Measurements from ENCODE around the gene ELAC1. TPM values are rescaled to one million over a fixed set of nuclear protein-coding genes. Genes with fewer than 3 reads are reported as not detected.

Gene ELAC1
- total RNA-seq, 2 experiments from 2014 or later: 1.5 to 4.2 TPM

GRCh38 chr18:51013259-51013658 lies 45.4 kb downstream of the ELAC1 start:
- no peak for DNase-seq (ENCODE audit: low spot score)
- no peak overlapping the region for H3K4me3 ChIP-seq (ENCODE audit: low read depth, low read length, poor library complexity, severe bottlenecking)
- no peaks in the 10 kb centered on the region for H4K20me1 ChIP-seq (ENCODE audit: insufficient read depth, low read length)
- H2AFZ ChIP-seq (ENCODE audit: low read length): no peak overlapping the region
- no peaks in the 10 kb centered on the region for H3K4me1 ChIP-seq (ENCODE audit: insufficient read depth, low read length, poor library complexity, severe bottlenecking)
- H3K9me2 ChIP-seq (ENCODE audit: insufficient read depth, low read length): no peaks in the 10 kb centered on the region
- no peak overlapping the region for H3K27ac ChIP-seq (ENCODE audit: low read depth, low read length, poor library complexity, severe bottlenecking)
- CTCF ChIA-PET (ENCODE audit: unreplicated experiment): no interaction called here
- H3K79me2 ChIP-seq (ENCODE audit: insufficient read depth, low read depth, low read length): no peaks in the 10 kb centered on the region
- intact Hi-C loops (cut with micrococcal nuclease; ENCODE audit: unreplicated experiment): no loop called here
- H3K36me3 ChIP-seq (ENCODE audit: insufficient read depth, low read length): no peaks in the 10 kb centered on the region
- POLR2A ChIA-PET: no interaction called here
- TF ChIP-seq, protein P1, sequence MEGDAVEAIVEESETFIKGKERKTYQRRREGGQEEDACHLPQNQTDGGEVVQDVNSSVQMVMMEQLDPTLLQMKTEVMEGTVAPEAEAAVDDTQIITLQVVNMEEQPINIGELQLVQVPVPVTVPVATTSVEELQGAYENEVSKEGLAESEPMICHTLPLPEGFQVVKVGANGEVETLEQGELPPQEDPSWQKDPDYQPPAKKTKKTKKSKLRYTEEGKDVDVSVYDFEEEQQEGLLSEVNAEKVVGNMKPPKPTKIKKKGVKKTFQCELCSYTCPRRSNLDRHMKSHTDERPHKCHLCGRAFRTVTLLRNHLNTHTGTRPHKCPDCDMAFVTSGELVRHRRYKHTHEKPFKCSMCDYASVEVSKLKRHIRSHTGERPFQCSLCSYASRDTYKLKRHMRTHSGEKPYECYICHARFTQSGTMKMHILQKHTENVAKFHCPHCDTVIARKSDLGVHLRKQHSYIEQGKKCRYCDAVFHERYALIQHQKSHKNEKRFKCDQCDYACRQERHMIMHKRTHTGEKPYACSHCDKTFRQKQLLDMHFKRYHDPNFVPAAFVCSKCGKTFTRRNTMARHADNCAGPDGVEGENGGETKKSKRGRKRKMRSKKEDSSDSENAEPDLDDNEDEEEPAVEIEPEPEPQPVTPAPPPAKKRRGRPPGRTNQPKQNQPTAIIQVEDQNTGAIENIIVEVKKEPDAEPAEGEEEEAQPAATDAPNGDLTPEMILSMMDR (conservative IDR thresholded peaks at IDR 0.05; ENCODE audit: low read length): no peak
- no peak for TF ChIP-seq EZH2phosphoT487 (IDR thresholded peaks at IDR 0.05; ENCODE audit: borderline replicate concordance, low read depth, low read length)
- H3K9me3 ChIP-seq (ENCODE audit: low read length): no peaks in the 10 kb centered on the region
- no TSS peak for BruUV-seq (replicated peaks)
- H3K4me2 ChIP-seq (ENCODE audit: low read length): no peak overlapping the region

DNA sequence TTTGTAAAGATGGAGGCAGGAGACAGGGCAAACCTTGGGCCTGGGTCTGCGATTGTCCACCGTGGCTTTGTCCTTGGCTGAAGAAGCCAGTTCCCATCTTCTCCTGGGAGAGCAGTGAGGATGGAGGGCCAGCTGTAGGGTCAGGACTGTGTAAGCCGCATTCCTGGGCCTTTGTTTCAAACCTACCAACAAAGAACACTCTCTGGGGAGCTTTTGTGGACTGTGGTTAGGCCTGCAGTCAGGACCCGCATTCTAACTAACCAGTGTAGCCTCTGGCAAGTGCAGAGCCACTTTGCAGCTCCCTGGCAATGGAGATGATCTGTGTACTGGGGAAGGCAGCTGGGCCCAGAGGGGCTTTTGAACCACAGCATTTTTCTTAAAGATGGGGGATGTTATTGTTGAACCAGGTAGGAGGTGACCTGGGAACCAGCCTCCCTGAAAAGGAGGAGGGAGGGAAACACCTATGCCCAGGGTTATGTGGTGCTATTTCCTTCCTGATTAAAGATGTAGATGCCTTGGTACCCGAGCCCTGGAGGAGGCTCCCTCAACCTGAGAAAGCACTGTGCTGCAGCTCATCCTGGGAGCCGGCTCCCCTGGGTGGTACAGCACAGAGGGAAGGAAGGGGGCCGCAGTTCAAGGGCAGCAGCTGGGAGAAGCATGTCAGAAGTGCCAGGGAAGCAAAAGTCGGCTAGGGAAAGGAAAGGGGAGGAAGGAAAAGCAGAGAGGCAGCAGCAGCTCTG lies 49.5 kb downstream of the ELAC1 start:
- Histone ChIP-seq H3K4me1 (ENCODE audit: insufficient read depth, low read length, poor library complexity, severe bottlenecking) (no peaks in the 10 kb centered on the region), H3K9me2 (ENCODE audit: insufficient read depth, low read length) (no peaks in the 10 kb centered on the region), H2AFZ (ENCODE audit: low read length) (no peak overlapping the region), H3K4me3 (ENCODE audit: low read depth, low read length, poor library complexity, severe bottlenecking) (no peak overlapping the region), H3K9me3 (ENCODE audit: low read length) (no peaks in the 10 kb centered on the region), H3K36me3 (ENCODE audit: insufficient read depth, low read length) (no peaks in the 10 kb centered on the region), H3K4me2 (ENCODE audit: low read length) (no peak overlapping the region), H3K27ac (ENCODE audit: low read depth, low read length, poor library complexity, severe bottlenecking) (no peak overlapping the region), H3K79me2 (ENCODE audit: insufficient read depth, low read depth, low read length) (no peaks in the 10 kb centered on the region), H4K20me1 (ENCODE audit: insufficient read depth, low read length) (no peaks in the 10 kb centered on the region)
- DNase-seq (ENCODE audit: low spot score): no peak
- ChIA-PET CTCF (ENCODE audit: unreplicated experiment) (no interaction called here), POLR2A (interaction anchor here (1.0 kb wide), 1 partner anchor 15 kb away, joined by 3 read pairs; no protein-coding TSS in a partner anchor)
- no peak for TF ChIP-seq EZH2phosphoT487 (IDR thresholded peaks at IDR 0.05; ENCODE audit: borderline replicate concordance, low read depth, low read length)
- TF ChIP-seq, protein P1 (conservative IDR thresholded peaks at IDR 0.05; ENCODE audit: low read length): no peak
- BruUV-seq (replicated peaks): no TSS peak
- intact Hi-C loops (cut with micrococcal nuclease; ENCODE audit: unreplicated experiment): no loop called here

GRCh38 chr18:51020536-51020935 lies 52.7 kb downstream of the ELAC1 start:
- CTCF ChIA-PET (ENCODE audit: unreplicated experiment): no interaction called here
- H2AFZ ChIP-seq (ENCODE audit: low read length): no peak overlapping the region
- H3K4me2 ChIP-seq (ENCODE audit: low read length): no peak overlapping the region
- no peak overlapping the region for H3K27ac ChIP-seq (ENCODE audit: low read depth, low read length, poor library complexity, severe bottlenecking)
- H4K20me1 ChIP-seq (ENCODE audit: insufficient read depth, low read length): no peaks in the 10 kb centered on the region
- BruUV-seq (replicated peaks): no TSS peak
- POLR2A ChIA-PET: no interaction called here
- no peaks in the 10 kb centered on the region for H3K4me1 ChIP-seq (ENCODE audit: insufficient read depth, low read length, poor library complexity, severe bottlenecking)
- H3K9me2 ChIP-seq (ENCODE audit: insufficient read depth, low read length): no peaks in the 10 kb centered on the region
- H3K79me2 ChIP-seq (ENCODE audit: insufficient read depth, low read depth, low read length): no peaks in the 10 kb centered on the region
- no peak overlapping the region for H3K4me3 ChIP-seq (ENCODE audit: low read depth, low read length, poor library complexity, severe bottlenecking)
- H3K36me3 ChIP-seq (ENCODE audit: insufficient read depth, low read length): peaks cover 5% of the 10 kb centered on the region; the same call in 1 of the 2 replicates
- DNase-seq (ENCODE audit: low spot score): no peak
- intact Hi-C loops (cut with micrococcal nuclease; ENCODE audit: unreplicated experiment): no loop called here
- no peaks in the 10 kb centered on the region for H3K9me3 ChIP-seq (ENCODE audit: low read length)
- TF ChIP-seq, protein P1 (conservative IDR thresholded peaks at IDR 0.05; ENCODE audit: low read length): no peak
- no peak for TF ChIP-seq EZH2phosphoT487 (IDR thresholded peaks at IDR 0.05; ENCODE audit: borderline replicate concordance, low read depth, low read length)
